GM19463 (cell line): ENCODE data around the gene RPN2.
"Not testable (repeated sequence)": the region's sequence is repeated elsewhere in the genome, so short reads cannot be mapped to it uniquely, and the experiment has no call there.

Experiments
- ATAC-seq: cut with Tn5 transposase; IDR thresholded peaks from one replicate; pipeline ENCODE4 v1.9.1; 2021; ENCODE audit warnings: mild to moderate bottlenecking, moderate library complexity; ENCODE audit not compliant: unreplicated experiment

Gene RPN2

DNA sequence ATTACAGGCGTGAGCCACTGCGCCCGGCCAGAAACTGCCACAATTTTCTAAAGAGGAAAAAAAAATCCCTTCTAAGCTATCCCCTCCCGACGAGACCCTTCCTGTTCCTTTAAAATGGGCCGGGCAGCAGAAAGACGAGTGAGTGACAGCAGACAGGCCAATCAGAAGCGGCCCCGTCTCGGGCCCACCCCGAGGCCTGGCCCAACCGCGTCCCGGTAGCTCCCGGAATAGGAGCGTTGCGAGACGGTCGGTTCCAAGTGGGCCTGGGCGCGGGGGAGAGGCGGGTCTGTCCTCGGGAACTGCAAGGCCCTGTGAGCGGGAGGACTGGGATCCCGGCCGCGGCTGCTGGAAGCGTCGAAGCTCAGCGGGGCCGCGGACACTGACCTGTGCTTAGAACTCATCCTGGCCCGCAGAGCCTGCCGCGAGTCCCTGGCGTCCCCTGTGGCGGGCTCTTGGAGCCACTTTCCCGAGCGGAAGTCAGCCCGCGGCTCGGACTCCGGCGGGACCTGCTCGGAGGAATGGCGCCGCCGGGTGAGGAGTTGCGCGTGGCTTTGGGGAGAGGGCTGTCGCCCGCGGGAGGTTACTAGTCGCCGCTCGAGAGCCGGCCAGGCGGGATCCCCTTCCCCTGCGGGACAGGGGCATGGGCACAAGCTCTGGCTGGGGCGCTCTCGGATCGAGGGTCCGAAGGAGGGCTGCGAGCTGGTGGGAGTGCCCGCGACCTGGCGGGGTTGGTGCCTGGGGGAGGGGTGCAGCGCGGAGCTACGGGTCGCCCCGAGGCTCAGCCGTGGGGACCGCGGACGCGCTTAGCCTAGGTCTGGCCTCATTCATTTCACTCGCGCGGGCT lies at the start of gene RPN2, which contains the start of gene MROH8:
RPN2 (plus strand) TSS at position 492 of the 844 bp plus-strand sequence; CDS start at position 519, 27 bp downstream.
MROH8 (minus strand) TSS at position 710 of the 844 bp plus-strand sequence.
- ATAC-seq, result peak; percentile 93

DNA sequence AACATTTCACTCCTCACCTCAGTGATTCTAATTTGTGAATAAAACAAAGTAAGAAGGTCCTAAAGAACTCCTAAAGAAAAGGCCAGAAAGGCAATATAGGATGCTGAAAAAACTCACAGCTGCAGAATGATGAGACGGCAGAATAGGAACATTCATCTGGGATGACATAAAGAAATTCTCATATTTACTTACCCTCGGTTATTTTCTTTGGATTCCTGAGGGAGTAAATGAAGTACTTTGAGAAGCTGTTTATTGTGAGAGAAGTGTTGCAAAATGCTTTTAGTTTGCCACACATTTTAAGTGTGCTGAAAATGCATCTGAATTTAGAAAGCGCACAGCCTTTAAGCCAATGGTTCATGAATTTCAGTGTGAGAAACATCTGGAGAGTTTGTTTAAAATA lies 47.6 kb upstream of the RPN2 start:
- no peak for ATAC-seq

DNA sequence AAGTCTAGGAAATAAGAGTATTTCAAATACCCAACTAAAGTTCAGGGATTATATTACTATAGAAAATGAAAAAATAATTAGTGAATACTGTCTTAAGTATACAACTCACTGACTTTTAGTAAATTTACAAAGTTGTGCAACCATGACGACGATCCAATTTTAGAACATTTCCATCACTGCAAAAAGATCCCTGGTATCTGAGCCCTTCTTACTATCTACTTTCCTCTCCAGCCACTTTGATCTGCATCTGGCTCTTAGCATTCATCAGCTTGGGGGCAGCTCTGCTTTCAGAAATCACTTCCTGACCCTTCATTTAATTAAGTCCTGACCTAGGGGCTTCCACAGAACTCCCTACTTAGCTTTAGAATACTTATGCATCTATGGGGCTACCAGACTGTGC lies 45.2 kb upstream of the RPN2 start:
- ATAC-seq, result no peak

DNA sequence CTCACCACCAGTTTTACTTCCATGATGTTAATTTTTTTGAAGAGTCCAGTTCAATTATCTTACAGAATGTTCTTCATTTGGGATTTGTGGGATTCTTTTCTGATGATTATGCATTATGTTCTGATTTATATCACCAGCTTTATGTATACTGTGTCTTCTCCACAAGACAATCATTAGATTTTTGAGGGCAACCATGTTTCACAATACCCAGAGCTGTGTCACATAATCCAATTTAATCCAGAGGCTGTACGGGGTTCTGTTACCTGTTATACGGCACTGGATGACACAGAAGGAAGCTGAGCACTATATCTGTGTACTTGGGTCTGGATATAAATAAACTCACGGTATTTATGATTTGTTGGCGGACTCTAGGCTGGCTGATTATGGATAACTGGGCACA lies 41.6 kb upstream of the RPN2 start:
- no peak for ATAC-seq

DNA sequence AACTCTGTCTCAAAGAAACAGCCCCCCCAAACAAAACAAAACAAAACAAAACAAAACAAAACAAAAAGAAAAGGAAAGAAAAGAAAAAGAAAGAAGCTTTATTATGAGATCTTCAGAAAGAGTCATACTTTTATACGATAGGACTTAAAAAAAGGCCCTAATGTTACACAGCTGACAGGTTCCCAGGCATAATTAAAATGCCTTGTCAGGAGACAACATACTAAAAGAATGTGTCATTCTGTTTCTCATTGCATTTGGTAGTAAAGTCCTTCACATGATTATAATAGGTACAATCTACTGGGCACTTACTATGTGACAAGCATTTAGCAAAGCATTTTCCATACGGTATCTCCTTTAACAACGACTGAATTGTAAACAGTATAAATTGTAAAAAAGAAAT lies 36.4 kb upstream of the RPN2 start:
- ATAC-seq, result no peak

DNA sequence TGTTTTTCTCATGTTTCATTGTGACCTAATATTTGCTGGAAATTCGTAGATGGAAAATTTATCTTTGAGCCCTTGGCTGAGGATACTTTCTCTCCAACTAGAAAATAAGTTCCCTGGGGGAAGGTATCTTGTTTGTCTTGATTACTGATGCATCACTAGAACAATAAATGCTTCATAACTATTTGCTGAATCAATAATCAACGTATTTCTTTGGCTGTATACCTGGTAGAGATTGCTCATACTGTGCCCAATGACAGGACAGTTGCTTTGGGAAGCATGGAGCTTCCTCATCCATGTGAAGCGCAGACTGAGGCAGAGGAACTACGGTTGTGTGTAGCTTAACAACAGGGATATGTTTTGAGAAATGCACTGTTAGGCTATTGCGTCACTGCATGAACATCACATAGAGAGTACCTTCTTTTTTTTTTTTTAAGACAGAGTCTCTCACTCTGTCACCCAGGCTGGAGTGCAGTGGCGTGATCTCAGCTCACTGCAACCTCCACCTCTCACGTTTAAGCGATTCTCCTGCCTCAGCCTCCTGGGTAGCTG lies 34.2 kb upstream of the RPN2 start:
- ATAC-seq, result no peak

DNA sequence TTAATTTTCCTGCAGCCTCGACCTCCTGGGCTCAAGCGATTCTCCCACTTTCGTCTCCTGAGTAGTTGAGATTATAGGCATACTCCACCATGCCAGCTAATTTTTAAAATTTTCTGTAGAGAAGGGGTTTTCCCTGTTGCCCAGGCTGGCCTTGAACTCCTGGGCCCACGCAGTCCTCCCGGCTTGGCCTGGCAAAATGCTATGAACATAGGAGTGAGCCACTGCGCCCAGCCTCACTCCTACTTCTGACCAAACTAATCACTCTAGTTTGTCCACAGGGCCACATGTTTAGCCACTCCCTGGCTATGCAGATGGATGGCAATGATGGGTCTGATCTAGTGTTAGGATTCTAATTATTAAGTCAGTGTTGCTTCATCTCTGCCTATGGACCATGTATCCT lies 31.9 kb upstream of the RPN2 start:
- ATAC-seq, result no peak

DNA sequence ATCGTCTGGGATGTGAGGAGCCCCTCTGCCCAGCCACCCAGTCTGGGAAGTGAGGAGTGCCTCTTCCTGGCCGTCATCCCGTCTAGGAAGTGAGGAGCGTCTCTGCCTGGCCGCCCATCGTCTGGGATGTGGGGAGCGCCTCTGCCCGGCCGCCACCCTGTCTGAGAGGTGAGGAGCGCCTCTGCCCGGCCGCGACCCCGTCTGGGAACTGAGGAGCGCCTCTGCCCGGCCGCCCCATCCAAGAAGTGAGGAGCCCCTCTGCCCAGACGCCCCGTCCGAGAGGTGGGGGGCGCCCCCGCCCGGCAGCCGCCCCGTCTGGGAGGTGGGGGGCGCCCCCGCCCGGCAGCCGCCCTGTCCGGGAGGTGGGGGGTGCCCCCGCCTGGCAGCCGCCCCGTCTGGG lies 28.3 kb upstream of the RPN2 start:
- ATAC-seq, result not testable (repeated sequence)

DNA sequence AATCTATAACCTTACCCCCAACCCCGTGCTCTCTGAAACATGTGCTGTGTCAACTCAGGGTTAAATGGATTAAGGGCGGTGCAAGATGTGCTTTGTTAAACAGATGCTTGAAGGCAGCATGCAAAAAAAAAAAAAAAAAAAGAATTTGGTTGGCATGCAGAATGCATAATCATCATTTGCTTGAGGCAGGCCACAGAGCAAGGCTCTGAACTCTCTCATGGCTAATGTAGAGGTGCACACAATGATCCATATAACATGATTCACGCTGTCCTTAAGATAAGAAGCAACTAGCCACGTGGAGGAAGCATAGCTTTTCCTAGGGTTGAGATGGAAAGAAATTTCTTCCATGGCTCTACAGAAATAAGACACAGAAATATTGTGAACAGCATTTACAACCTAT lies 27.6 kb upstream of the RPN2 start:
- ATAC-seq, result no peak

DNA sequence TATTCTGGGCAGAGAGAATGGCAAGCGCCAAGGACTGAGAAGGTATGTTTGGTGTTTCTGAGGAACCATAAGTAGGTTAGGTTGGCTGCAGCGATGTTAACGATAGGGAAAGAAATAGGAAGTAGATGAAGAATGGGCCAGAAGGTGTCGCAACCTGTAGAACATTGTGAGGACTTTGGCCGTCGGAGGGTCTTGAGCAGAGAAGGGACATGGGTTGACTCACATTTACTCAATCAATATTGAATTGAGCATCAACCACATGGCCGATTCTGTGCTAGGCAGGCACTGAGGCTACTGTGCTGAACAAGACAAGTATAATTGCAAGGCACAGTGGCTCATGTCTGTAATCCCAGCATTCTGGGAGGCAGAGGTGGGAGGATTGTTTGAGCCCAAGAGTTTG lies 26.8 kb upstream of the RPN2 start:
- no peak for ATAC-seq

DNA sequence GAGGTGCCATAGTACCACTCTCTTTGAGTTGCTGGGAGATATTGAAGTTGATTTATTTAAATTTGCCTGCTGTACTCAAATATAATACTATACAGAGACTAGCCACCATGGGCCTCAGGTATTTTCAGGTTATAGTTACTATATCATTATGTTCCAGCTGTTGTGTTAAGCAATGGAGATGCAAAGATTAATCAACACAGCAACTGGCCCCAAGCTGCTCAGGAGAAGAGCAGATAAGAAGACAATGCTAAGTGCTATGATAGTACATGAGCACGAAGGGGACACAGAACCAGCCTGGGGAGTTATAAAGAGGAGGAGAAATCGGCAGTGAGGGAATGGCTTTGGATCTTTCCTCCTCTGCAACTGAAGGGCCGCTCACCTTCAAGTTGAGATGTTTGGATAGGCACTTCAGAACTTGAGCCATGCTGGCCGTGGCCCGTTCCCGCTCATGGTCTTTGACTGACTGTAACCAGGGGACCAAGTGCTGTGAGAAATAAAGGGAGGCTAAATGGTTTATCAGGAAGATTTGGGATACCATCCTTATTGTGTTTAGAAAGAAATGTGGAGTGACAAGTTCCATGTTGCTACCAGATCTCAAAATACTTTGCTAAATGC lies 24.3 kb upstream of the RPN2 start:
- no peak for ATAC-seq

DNA sequence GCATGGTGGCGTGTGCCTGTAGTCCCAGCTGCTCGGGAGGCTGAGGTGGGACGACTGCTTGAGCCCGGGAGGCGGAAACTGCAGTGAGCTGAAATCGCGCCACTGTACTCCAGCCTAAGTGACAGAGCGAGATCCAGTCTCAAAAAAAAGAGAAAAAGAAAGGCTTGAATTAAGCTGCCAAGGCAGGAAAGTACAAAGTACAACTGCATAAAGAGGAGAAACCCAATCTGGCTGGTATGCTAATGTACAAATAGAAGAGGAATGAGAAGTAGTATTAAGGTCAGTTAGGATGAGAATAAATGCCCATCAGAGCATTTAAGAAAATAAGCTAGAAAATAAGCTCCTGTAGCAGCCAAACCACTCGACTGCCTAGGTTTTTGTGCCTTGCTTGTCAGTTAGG lies 23.1 kb upstream of the RPN2 start:
- no peak for ATAC-seq

DNA sequence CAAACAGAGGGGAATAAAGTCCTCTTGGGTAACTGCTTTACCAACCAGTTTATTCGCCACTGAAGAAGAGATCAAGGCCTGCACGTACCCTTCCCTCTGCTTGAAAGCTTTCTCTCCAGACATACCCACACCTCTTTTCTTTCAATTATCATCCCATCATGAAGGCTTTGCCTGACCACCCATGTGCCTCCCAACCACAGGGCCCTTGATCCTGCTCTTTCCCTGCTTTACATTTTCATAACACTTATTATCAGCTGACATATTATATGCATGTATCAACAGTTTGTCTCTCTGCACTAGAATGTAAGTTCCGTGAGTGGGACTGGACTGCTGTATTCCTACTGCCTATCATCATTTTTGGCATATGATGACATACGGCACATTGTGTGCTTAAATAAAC lies 20.9 kb upstream of the RPN2 start:
- ATAC-seq, result no peak

DNA sequence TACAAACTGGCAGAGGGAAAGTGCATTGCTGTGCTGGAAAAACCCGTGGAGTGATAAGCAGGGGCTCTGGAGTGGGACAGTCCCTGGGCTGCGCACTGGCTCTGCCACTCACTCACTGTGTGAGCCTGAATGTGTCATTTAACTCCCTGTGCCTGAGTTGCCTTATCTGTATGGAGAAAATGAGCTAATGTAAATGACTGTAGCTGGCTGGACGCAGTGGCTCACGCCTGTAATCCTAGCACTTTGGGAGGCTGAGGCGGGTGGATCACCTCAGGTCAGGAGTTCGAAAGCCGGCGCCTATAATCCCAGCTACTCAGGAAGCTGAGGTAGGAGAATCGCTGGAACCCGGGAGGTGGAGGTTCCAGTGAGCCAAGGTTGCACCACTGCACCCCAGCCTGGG lies 18.4 kb upstream of the RPN2 start:
- no peak for ATAC-seq

DNA sequence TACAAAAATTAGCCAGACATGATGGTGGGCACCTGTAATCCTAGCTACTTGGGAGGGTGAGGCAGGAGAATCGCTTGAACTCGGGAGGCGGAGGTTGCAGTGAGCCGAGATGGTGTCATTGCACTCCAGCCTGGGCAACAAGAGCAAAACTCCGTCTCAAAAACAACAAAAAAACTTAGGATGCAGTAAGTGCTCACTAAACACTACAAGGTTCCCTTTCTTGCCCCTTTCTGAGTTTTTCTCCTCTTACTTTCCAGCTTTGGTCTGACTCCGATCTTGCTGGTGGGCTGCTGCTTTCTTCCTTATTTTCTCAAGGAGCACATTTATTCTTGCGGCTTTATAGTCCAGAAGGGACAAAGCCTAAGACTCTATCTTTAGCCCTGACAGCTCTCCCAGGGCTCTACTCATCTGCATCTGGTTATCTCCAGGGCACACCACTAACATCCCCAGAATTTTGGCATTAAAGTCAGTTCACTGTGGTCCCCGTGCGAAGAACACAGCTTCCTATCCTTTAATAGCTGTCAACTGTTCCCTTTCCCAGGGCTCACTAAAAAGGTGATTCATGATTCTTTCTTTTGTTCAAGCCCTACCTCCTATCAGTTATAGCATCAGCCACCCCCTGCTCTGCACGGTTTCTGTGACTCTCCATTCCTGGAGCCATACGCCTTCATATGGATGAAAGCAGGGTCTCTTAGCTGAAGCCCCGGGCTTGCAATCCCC lies 17.1 kb upstream of the RPN2 start:
- no peak for ATAC-seq

DNA sequence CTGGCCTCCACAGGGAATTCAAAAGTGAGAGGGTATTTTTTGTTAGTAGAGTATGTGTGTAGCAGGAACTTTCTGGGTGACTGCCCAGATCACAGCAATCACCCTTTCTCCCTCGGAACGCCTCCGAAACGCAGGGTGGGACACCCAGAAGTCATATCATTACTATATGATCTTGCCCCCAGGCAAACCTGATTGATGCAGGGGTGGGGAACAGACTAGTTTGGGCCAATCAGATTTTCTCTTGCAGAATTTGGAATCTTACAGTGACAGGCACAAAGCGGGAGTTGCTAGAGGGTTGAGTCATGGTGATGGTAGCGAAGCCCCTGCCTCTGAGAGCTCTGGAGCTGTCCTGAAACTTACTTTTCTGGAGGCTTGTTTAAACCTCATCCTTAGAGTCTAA lies 16.5 kb upstream of the RPN2 start:
- ATAC-seq, result no peak

DNA sequence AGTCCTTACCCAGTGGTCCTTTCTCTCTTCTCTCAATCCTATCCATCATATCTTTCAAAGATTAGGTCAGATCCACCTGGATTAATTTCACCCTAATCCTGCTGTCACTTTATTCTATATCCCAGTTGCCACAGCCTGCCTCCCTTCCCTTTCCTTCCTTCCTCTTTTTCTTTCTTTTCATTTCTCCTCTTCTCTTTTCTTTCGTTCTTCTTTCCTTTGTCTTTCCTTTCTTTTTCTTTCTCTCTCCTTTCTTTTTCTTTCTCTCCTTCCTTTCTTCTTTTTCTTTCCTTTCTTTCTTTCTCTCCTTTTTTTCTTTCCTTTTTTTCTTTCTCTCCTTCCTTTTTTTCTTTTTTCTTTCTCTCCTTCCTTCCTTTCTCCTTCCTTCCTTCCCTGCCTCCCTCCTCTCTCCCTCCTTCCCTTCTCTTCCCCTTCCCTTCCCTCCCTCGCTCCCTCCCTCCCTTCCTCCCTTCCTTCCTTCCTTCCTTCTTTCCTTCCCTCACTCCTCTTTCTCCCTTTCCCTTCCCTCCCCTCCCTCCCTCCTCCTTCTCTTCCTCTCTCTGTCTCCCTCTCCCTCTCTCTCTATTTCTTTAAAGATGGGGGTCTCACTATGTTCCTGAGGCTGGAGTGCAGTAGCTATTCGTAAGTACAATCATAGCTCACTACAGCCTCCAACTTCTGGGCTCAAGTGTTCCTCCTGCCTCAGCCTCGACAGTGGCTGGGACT lies 15.1 kb upstream of the RPN2 start:
- ATAC-seq, result no peak

DNA sequence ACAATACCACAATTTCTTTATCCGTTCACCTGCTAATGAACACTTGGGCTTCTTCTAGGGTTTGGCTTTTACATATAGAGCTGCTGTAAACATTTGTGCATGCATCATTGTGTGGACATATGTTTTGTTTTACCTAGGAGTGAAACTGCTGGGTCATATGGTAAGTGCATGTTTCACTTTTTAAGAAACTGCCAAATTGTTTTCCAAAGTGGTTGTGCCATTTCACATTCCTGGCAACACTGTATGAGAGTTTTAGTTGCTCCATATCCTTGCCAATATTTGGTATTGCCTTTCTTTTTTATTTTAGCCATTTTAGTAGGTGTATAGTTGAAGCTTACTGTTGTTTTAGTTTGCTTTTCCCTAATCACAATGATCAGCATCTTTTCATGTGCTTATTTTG lies 14.1 kb upstream of the RPN2 start:
- ATAC-seq, result no peak

DNA sequence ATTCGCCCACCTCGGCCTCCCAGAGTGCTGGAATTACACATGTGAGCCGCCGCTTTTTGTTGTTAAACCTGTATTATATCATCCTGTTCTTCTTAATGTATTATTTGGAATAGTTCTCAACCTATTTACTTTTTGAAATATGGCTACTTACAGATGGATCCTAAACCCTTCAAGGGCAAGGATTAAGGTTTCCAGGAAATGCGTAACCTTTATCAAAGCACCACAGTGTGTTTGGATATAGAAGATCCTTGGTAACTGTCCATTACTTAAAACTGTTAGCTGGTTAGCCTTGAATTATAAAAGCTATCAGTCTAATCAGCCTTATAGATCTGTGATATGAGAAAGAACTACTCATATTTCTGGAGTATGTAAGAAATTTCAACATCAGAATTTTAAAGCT lies 12.3 kb upstream of the RPN2 start:
- ATAC-seq, result no peak

DNA sequence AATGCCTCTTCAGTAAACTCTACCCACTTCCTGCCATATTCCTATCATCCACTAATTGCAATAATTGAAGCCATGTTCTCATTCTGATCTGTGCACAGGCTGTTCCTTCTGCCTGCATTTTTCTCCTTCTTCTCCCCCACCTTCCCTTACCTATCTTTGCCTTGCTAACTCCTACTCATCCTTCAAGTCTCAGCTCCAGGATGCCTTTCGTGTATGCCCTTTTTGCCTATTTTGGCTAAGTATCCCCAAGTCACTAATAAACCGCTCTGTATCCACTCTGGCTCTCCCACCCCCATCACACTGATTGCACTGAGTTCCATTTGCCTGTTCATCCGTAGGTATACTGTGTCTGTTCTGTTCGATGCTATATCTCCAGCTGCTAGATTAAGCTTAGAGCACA lies 6.3 kb upstream of the RPN2 start:
- ATAC-seq, result no peak
